Right lung (tissue), 5 donors: ENCODE measurements around the gene PTPRM. TPM values are rescaled to one million over a fixed set of nuclear protein-coding genes. Genes with fewer than 3 reads are reported as not detected.
"Not testable (repeated sequence)": the region's sequence is repeated elsewhere in the genome, so short reads cannot be mapped to it uniquely, and the experiment has no call there.

ENCODE experiments used
- DNase-seq, 2 donors: peaks; one replicate each; pipeline ENCODE4 v3.0.0-alpha.2; 2013
- polyA plus RNA-seq, 5 donors: library from polyadenylated mRNA; unstranded; fragments of 120-200 nt; gene quantifications; one replicate each; pipeline versions ENCODE4 v1.2.1 to v1.2.3, GENCODE V29; 2013; ENCODE audit warnings: inconsistent platforms in 1 of 5, low replicate concordance in 1 of 5; ENCODE audit not compliant: insufficient read length in 5 of 5, insufficient read depth in 1 of 5

Gene PTPRM
- polyA plus RNA-seq, 5 donors: 81.3 to 105 (median 93.0) TPM

DNA sequence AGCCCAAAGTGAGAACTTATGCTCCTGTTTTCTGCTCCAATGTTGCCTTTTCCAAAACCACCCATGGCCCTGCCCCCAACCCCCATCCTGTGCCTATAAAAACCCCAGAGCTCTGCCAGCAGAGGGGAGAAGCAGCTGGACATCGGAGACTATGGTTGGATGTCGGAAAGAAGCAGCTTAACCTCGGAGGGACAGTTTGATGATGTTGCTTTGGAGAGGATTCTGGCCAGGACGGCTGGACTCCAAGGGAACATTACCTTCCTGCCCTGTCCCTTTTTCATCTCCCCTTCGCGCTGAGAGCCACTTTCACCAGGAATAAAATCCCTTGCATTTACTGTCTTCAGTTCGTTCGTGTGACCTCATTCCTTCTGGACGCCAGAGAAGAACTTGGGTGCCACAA is 158.4 kb downstream of the PTPRM start:
- no peak for DNase-seq

DNA sequence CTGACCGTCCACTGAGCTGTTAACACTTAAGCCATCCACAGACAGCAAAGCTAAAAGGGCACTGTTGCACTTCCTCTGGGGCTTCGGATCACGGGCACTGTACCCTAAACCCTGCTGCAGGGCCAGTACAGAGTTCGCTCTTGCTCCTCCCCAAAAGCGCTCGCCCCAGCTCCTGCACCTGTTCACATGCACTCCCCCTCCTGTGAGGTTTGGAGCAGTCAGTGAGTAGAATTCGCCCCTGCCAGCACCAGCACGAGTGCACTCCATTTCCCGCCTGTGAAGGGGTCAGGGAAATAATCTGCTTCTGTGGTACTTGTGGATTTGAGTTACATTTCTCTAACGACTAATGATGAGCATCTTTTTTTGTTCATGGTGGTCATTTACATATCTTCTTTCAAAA is 158.8 kb downstream of the PTPRM start:
- DNase-seq: no peak

- DNase-seq: no peak
These were observed 159.4 kb downstream of the PTPRM start for GRCh38 chr18:7726522-7726921.

- DNase-seq: peak; percentile 66 to 68
These were observed 160.4 kb downstream of the PTPRM start for GRCh38 chr18:7727361-7728076.

GRCh38 chr18:7728297-7728696 is 161.2 kb downstream of the PTPRM start:
- no peak for DNase-seq

- peak in 1 of 2 donors; percentile 27 for DNase-seq
These were observed 162.8 kb downstream of the PTPRM start for GRCh38 chr18:7729868-7730267.

- no peak for DNase-seq
These were observed 163.6 kb downstream of the PTPRM start for GRCh38 chr18:7730682-7731081.

DNA sequence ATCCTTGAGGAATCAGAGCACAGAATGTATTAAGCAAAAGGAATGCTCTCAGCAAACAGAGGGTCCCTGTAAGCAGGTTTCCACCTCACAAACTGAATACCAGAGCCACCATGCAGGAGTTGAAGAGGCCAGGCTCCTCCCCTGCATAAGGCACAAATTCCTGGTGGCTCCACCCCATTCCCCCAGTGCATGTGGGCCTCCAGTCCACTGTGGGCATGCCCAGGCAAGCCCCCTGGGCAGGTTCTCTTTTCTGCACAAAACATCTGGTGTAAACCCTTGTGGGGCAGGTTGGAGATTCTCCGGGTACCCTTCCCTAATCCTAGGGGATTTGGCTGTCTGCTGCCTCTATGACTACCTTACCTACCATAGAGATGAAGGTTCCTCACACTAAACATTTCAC is 166.5 kb downstream of the PTPRM start:
- DNase-seq: no peak

- DNase-seq: no peak
These were observed 168.1 kb downstream of the PTPRM start for GRCh38 chr18:7735196-7735595.

- DNase-seq: no peak
These were observed 168.6 kb downstream of the PTPRM start for GRCh38 chr18:7735626-7736175.

GRCh38 chr18:7736526-7736925 is 169.4 kb downstream of the PTPRM start:
- not testable (repeated sequence) for DNase-seq

DNA sequence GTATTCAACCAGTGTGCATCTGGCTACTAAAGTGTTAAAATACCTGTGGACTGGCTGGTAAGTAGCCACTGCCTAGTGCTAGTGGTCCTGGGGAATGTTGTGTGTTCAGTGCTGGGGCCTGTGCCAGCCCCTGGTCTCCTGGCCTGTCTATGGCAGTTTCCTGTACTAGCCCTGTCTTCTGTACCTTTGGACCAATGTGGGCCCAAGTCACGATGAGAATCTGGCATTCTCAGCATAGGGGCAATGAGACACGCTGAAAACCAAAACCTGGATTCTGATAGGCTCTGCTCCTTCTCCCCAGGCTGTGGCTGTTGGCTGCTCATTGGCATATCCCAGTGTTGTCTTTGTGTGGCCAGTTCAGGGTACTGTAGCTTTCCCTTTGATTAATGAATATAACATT is 170.4 kb downstream of the PTPRM start:
- no peak for DNase-seq

DNA sequence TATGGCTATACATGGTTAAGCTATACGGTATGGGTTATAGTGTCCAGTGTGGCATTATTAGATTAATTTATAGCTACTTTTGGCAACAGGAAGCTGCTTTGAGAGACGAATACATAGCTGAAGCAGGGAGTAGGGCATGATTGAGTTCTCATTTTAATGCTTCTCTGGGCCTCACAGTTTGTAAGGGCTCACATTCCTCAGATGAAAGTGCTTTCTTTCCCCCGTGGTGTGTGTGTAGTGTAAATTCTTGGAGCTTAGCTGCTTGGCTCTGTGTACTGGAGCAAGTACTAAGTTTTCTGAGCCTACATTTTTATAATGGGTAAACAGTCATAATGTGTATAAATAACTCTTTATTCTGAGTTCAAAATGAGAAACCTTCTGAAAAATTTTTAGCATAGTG is 173.7 kb downstream of the PTPRM start:
- DNase-seq: no peak

DNA sequence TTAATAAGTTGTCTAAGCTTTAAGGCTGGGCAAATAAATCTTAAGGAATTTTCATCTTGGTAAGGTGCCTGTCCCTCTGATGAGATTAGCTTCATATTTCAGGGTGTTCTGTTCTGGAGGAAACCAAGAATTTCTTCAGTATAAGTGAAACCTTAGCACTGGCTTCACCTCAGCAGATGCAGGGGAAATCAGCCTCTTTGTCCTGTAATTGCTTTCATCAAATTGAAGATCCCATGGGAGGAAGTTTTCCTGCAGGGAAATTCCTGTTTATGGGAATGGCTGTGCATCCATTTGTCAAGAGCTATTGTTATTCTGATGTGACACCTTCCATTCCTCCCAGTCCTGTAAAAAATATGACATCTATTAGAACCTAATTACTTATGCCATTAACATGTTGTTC is 174.5 kb downstream of the PTPRM start:
- no peak for DNase-seq

GRCh38 chr18:7742224-7742623 is 175.1 kb downstream of the PTPRM start:
- DNase-seq: no peak

DNA sequence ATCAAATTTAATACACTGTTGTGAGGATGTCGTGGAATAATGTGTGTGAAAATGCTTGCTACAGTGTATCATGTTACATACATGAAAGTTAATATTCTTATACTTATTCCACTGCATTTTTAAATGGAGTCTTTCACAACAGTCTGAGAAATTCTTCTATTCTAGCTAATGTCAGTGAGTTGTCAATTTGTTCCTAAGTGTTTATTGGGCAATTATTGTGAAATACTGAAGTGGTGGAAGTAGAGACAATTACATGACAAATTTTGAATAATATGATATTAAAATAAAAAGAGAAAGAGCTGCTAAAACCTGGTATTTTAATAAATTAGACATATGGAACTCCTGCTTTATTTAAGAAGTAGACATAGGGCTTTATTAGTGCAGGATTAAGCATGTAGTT is 176.1 kb downstream of the PTPRM start:
- DNase-seq: no peak

DNA sequence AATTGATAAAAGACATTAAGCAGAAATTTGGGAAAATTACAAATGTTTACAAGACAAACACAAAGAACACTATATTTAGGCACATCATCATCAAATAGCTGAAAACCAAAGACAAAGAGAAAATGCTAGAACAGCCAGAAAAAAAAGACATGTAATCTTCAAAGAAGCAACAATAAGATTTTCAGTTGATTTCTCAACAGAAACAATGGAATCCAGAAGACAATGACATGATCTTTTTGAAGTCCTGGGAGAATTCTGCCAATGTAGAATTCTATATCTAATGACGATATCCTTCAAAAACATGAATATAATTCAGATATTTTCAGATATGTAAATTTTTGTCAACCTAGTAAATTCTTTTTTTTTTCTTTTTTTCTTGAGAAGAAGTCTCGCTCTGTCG is 179.0 kb downstream of the PTPRM start:
- DNase-seq: no peak

DNA sequence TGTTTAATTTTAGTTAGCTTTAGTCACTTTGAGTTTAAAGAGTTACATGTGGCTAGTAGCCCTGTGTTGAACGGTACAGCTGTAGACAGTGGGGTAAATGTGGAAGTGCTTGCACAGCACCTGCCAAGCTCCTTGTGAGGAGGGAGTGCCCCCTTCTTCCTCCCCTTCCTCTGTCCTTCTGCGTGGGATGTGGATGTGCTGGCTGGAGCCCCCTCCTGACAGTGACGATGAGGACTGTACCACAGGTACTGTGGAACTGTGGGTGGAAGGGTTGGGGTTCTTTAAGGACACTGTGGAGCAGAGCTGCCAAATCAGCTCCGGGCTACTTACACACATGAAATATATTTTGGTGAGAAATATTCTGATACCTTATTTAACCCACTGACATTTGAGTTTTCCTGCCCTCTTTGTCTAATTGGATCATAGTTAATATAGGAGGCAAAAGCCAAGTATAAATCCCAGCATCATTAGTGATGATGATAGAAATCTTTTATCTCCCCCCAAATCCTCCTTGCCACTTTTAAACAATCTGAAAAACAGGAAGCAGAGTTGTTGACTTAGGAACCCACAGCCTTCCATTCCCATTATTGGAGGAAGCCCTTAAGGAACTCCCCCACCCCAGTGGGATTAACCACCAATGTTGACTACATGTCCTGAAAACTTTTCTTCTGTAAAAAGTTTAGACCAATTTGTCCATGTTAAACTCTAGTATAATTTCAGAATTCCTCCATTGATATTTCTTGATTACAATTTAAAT is 181.3 kb downstream of the PTPRM start:
- no peak for DNase-seq

DNA sequence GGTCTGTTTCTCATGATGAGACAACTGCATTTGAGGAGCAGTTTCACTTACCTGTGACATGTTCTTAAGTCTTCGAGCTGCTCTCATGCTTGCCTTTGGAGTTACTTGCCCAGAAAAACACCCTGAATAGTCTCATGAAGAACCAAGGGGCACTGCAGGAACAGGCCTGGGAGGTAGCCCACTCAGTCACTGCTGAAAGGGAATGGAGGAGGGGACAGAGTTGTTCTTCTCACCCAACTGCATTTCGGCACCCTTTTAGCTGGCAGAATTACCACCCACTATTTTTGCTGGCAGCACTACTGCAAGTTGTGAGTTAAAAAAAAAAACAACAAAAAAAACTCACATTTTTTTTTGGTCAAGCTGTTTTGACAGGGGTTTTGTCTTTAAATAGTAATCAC is 181.9 kb downstream of the PTPRM start:
- DNase-seq: no peak

GRCh38 chr18:7749510-7749981 is 182.4 kb downstream of the PTPRM start:
- no peak for DNase-seq

GRCh38 chr18:7750095-7750663 is 183.1 kb downstream of the PTPRM start:
- no peak for DNase-seq

DNA sequence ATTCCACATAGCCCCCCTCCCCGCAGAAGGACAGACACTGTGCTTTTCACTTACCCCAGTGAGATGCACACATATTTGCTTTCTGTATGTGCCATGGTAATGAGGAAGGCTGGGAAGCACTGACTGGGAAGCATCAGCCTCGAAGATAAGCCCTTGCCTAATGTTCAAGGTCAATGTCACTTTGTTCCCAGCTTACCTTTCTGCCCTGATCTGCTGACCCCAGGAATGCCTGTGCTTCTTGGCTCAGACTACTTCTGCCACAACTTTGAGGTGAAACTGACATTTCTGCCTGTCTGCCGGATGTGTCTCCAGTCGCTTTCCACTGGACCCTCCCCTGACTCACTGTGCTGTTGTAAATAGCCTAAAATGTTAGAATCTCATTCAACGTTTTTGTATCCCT is 183.8 kb downstream of the PTPRM start:
- no peak for DNase-seq

GRCh38 chr18:7754258-7754657 is 187.1 kb downstream of the PTPRM start:
- DNase-seq: no peak
